SH-SY5Y (cell line): ENCODE measurements around the gene PIK3R1.

ENCODE experiments used
- GATA2 ChIP-seq: IDR thresholded peaks from 2 replicates; pipeline ENCODE4 v1.6.1; 2011; ENCODE audit warnings: mild to moderate bottlenecking, low read depth, low read length
- GATA3 ChIP-seq: IDR thresholded peaks from 2 replicates; pipeline ENCODE4 v1.6.1; 2011; ENCODE audit warnings: low read depth, mild to moderate bottlenecking, low read length, moderate library complexity

GRCh38 chr5:68232277-68232676, 16.7 kb downstream of the PIK3R1 start:
- TF ChIP-seq GATA2: no peak
- TF ChIP-seq GATA3: no peak
